ENCODE measurements around the gene SPTSSB. TPM values are rescaled to one million over a fixed set of nuclear protein-coding genes. Genes with fewer than 3 reads are reported as not detected.

The SPTSSB gene
- total and polyA plus RNA-seq, 9 of the 15 experiments (the other 6 are each of a cell fraction or from before 2014, with no cell fraction given): 0.07 TPM; not detected in 8

GRCh38 chr3:161358488-161358887 is 12.8 kb downstream of the SPTSSB start:
- no peaks in the 10 kb centered on the region for H3K79me2 ChIP-seq (ENCODE audit: control insufficient read depth, insufficient read depth, low read length)
- no peaks in the 10 kb centered on the region for H3K36me3 ChIP-seq (ENCODE audit: control insufficient read depth, insufficient read depth, low read length)
- H3K27ac ChIP-seq (ENCODE audit: extremely low read depth, low read depth, low read length): no peak overlapping the region
- H3K27me3 ChIP-seq (ENCODE audit: control insufficient read depth in 2 of 2, insufficient read depth in 2 of 2, low read length in 2 of 2): no peaks in the 10 kb centered on the region
- CTCF ChIA-PET (ENCODE audit: low intra/inter-chr PET ratio): no interaction called here
- H3K9me3 ChIP-seq (replicated peaks; ENCODE audit: control insufficient read depth, insufficient read depth, low read depth, low read length): no peaks in the 10 kb centered on the region
- no peak overlapping the region for H3K4me2 ChIP-seq (ENCODE audit: insufficient read depth, low read length)
- in situ Hi-C loops (cut with MboI): no loop called here
- H3K4me1 ChIP-seq (replicated peaks in 1 of 2; ENCODE audit: control insufficient read depth in 2 of 2, insufficient read depth in 2 of 2, low read length in 2 of 2): no peaks in the 10 kb centered on the region
- TF ChIP-seq ZC3H8 (IDR thresholded peaks at IDR 0.05): no peak
- TF ChIP-seq ATF7 (IDR thresholded peaks at IDR 0.05): no peak
- TF ChIP-seq ZNF644 (tag; IDR thresholded peaks at IDR 0.05; ENCODE audit: low read depth): no peak
- TF ChIP-seq ZBTB11 (CRISPR knock-in tag; IDR thresholded peaks at IDR 0.05): no peak
- no peak overlapping the region for H3K9ac ChIP-seq (ENCODE audit: insufficient read depth in 1 of 2, low read depth in 2 of 2, low read length in 2 of 2)
- intact Hi-C loops (cut with micrococcal nuclease): no loop called here
- no TSS peak for BruUV-seq (replicated peaks)
- no peaks in the 10 kb centered on the region for H3K9me1 ChIP-seq (ENCODE audit: control insufficient read depth, insufficient read depth, low read length)
- no peaks in the 10 kb centered on the region for H4K20me1 ChIP-seq (replicated peaks; ENCODE audit: control insufficient read depth, insufficient read depth, low read length)
- no peak overlapping the region for H2AFZ ChIP-seq (ENCODE audit: low read depth, low read length)
- no peak overlapping the region for H3K4me3 ChIP-seq
- ATAC-seq (no peak), DNase-seq (ENCODE audit: extremely low read depth in 1 of 4, low spot score in 3 of 4) (no peak), FAIRE-seq (no peak)
- POLR2A ChIA-PET: interaction anchor here (1.3 kb wide), 1 partner anchor 14 kb away, joined by 4 read pairs; no protein-coding TSS in a partner anchor
